ENCODE results near the gene DYNLT5. TPM values are rescaled to one million over a fixed set of nuclear protein-coding genes. Genes with fewer than 3 reads are reported as not detected.

The DYNLT5 gene
- polyA plus RNA-seq, 2 of the 4 experiments (the other 2 are of a cell fraction), result not detected

- ATAC-seq, result no peak
- Histone ChIP-seq H3K9me3 (0 out of 3 replicates have a peak, but pooled peaks cover 4% of the 10 kb centered on the region), H3K4me3 (no peak overlapping the region), H3K27ac (no peak overlapping the region), H3K4me2 (no peak overlapping the region), H3K4me1 (no peaks in the 10 kb centered on the region)
- no peak for DNase-seq (ENCODE audit: low read depth in 1 of 2, low spot score in 1 of 2)
- ChIA-PET POLR2A (no interaction called here), CTCF (interaction anchor here (1.3 kb wide), 1 partner anchor 8 kb away, joined by 3 read pairs; no protein-coding TSS in a partner anchor)
- FAIRE-seq, result no peak
- TF ChIP-seq CBX8 (IDR thresholded peaks at IDR 0.05) (no peak), BHLHE40 (IDR thresholded peaks at IDR 0.05; ENCODE audit: low read depth, low read length) (no peak), ZSCAN20 (CRISPR knock-in tag; IDR thresholded peaks at IDR 0.05) (no peak), POLR2A (IDR thresholded peaks at IDR 0.05; ENCODE audit: low read length) (no peak), CBX2 (IDR thresholded peaks at IDR 0.05; ENCODE audit: borderline replicate concordance, low read depth) (no peak), BCL3 (IDR thresholded peaks at IDR 0.05) (no peak), POLR2AphosphoS2 (conservative IDR thresholded peaks at IDR 0.05; ENCODE audit: low read length) (no peak), MAZ (IDR thresholded peaks at IDR 0.05; ENCODE audit: borderline replicate concordance, low read depth, low read length) (no peak), MAFK (IDR thresholded peaks at IDR 0.05; ENCODE audit: partially characterized antibody) (no peak), CTCF (IDR thresholded peaks at IDR 0.05) (no peak), HDAC2 (IDR thresholded peaks at IDR 0.05) (no peak), ZNF302 (CRISPR knock-in tag; IDR thresholded peaks at IDR 0.05) (no peak), CHD4 (IDR thresholded peaks at IDR 0.05; ENCODE audit: borderline replicate concordance) (no peak), HEYL (CRISPR knock-in tag; IDR thresholded peaks at IDR 0.05) (no peak), HOXB5 (CRISPR knock-in tag; IDR thresholded peaks at IDR 0.05) (no peak), ZC3H11A (IDR thresholded peaks at IDR 0.05) (no peak), HMGXB4 (CRISPR knock-in tag; IDR thresholded peaks at IDR 0.05; ENCODE audit: borderline replicate concordance) (no peak), REST (IDR thresholded peaks at IDR 0.05) (no peak), TP53 (CRISPR knock-in tag; IDR thresholded peaks at IDR 0.05) (no peak)
- TF ChIP-seq, protein P1, sequence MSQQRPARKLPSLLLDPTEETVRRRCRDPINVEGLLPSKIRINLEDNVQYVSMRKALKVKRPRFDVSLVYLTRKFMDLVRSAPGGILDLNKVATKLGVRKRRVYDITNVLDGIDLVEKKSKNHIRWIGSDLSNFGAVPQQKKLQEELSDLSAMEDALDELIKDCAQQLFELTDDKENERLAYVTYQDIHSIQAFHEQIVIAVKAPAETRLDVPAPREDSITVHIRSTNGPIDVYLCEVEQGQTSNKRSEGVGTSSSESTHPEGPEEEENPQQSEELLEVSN (IDR thresholded peaks at IDR 0.05; ENCODE audit: borderline replicate concordance, low read depth), result no peak
- 7% methylated on average over 1 of the region's 1 CpG for WGBS (ENCODE audit: missing lambda C conversion rate)
Measured at GRCh38 chr1:66758241-66758755, 6.0 kb downstream of the DYNLT5 start.

Data from A549 (cell line).